GM20431 (cell line): ENCODE results near the gene GPSM1.
"Not testable (repeated sequence)": the region's sequence is repeated elsewhere in the genome, so short reads cannot be mapped to it uniquely, and the experiment has no call there.

Source experiments
- in situ Hi-C: fragments of 300-500 bp; cut with MseI, MboI; formaldehyde crosslinking; loops from one replicate; pipeline ENCODE4 v1.15.0; 2020; ENCODE audit warnings: low sequenced_read_pairs; ENCODE audit not compliant: unreplicated experiment

GPSM1 gene

GRCh38 chr9:136316271-136316751 lies 11.0 kb upstream of the GPSM1 start:
- in situ Hi-C loops, result no loop called here

GRCh38 chr9:136316896-136317676 lies 10.3 kb upstream of the GPSM1 start:
- in situ Hi-C loops, result no loop called here

- in situ Hi-C loops, result no loop called here
Observed at GRCh38 chr9:136317695-136318094, 9.6 kb upstream of the GPSM1 start.

GRCh38 chr9:136318111-136318775 lies 9.1 kb upstream of the GPSM1 start:
- in situ Hi-C loops, result no loop called here

DNA sequence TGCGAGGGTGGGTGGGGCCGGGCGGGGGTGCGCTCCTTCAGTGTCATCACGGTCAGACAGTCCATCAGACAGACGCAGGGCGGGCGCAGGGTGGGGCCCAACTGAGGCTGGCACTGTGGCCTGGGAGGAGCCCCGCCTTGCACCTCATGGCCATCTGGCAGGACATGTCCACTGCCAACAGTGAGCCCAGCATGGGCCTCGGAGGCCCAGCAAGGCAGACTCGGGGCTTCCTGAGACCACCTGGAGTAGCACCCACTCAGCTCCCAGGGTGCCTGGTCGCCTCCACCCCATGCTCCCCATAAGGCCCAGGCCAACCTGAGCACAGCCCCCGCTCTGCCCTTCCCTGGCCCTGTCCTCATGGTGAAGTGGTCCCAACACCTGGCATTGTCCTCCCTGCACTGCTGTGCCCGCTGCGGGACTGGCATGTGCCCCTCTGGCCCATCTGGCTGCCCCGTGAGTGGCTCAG lies 8.5 kb upstream of the GPSM1 start:
- in situ Hi-C loops, result no loop called here

DNA sequence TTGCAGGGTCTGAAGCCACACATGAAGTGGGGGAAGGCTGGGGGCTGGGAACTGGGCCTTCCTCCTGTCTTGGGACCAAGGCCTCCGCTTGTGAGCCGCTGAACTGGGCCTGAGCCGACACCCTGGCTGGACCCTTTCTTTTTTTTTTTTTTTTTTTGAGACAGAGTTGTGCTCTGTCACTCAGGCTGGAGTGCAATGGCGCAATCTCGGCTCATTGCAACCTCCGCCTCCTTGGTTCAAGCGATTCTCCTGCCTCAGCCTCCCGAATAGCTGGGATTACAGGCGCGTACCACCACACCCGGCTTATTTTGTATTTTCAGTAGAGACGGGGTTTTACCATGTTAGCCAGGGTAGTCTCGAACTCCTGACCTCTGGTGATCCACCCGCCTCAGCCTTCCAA lies 8.1 kb upstream of the GPSM1 start:
- in situ Hi-C loops, result not testable (repeated sequence)

- in situ Hi-C loops, result not testable (repeated sequence)
Observed at GRCh38 chr9:136319955-136320354, 7.4 kb upstream of the GPSM1 start.

- in situ Hi-C loops, result not testable (repeated sequence)
Observed at GRCh38 chr9:136320972-136321371, 6.4 kb upstream of the GPSM1 start.

GRCh38 chr9:136321561-136321960 lies 5.8 kb upstream of the GPSM1 start:
- in situ Hi-C loops, result no loop called here

DNA sequence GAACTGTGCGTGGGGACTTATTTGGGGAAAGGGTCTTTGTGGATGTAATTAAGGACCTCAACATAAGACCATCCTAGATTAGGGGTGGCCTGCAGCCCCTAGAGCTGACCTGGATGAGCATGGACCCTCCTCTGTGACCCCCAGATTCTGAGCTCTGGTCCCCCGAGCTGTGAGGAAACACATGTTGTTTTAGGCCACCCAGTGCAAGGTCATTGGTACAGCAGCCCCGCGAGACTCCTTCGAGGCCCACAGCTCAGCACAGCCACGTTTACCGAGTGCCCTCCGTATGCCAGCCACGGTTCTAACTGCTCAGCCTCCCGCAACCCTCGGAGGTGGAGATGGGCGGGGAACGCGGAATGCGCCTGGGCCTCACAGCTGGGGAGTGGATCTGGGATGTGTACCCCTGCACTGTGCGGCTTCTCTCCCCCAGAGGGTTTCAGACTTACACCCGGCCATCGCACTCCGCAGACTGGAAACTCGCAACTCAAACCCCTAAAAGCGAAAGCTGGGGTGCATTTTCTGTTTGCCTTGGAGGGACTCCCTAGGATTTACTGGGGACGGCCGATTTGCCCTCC lies 4.5 kb upstream of the GPSM1 start:
- in situ Hi-C loops, result no loop called here

GRCh38 chr9:136323371-136323789 lies 4.0 kb upstream of the GPSM1 start:
- in situ Hi-C loops, result no loop called here

- in situ Hi-C loops, result no loop called here
Observed at GRCh38 chr9:136324501-136325300, 2.6 kb upstream of the GPSM1 start.

- in situ Hi-C loops, result no loop called here
Observed at GRCh38 chr9:136325358-136325757, 2.0 kb upstream of the GPSM1 start.

- in situ Hi-C loops, result no loop called here
Observed at GRCh38 chr9:136326061-136326760, 1.1 kb upstream of the GPSM1 start.

DNA sequence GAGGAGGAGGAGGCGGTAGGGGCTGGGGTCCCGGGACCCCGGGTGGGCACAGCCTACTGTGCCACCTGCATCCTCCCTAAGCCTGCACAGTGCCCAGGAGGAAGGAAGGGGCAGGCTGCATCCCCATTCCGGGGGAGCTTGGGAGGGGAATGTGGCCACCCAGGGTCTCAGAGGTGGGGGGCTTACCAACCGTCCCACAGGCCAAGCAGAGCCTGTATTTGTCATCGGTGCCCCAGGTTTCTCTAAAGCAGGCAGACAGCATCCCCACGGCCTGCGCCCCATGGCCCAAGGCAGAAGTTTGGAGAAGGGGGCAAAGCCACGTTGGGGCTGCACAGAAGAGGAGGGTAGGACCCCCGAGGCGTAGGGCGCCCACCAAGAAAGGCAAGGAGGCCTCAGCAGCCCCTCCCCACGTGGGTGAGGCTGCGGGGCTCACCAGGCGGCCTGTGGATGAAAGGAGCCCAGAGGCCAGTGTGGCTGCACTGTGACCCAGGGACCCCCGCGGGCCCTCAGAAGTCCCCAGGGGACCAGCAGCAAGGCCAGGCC lies 507 bp upstream of the GPSM1 start:
- in situ Hi-C loops, result no loop called here

DNA sequence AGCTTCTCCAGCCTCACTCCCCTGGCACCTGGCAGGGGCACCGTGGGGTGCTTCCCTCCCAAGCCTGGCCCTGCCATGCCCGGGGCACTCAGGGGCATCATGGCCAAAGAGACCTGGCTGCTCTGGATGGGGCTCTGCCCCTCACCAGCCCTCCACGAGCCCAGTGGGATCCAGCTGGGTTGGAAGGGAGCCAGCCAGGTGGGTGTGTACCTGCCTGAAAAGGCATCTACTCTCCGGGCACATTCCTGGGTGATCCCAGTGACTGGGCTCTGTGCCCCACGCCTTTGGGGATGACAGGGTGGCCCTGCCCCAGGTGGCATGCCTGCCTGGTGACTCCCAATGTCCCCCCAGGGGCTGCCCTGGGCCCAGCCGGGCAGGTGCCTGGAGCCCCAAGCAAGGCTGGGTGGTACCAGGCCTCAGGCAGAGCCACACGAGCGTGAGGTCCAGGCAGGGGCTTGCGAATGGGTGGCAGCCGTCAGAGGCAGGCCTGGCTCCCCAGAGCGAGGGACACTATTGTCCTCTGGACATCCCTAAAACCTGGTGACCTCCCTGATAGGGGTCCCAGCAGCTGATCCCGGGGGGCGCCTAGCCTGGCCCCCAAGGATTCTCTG lies 777 bp downstream of the GPSM1 start:
- in situ Hi-C loops, result no loop called here

- in situ Hi-C loops, result no loop called here
Observed at GRCh38 chr9:136328622-136329041, 1.3 kb downstream of the GPSM1 start.

DNA sequence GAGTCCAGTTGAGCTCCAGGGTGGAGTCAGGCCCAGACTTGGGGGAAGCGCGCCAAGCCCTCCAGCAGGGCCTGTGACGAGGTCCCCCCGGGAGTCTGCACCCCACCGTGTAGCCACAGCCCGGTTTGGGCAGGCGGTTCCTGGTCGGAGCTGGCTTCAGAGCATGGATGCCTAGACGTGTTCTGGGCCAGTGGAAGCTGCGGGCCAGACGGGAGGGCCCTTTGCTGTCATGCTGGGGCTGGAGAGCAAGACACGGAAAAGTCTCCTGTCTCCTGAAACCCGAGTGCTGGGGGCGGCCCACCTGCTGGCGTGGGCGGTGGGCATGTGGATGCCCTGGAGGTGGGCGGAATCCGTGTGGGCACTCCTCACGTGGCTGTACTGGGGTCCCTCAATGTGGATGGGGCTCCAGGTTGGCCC lies 1.9 kb downstream of the GPSM1 start:
- in situ Hi-C loops, result no loop called here
